Upper lobe of right lung (tissue), 1 donor: Measurements from ENCODE around the gene LEF1. TPM values are rescaled to one million over a fixed set of nuclear protein-coding genes. Genes with fewer than 3 reads are reported as not detected.

Experiments
- ATAC-seq: fragments of 200-7000 bp; cut with Tn5 transposase; one replicate; pipeline ENCODE4 v1.9.1; 2020; ENCODE audit warnings: mild to moderate bottlenecking, moderate library complexity
- DNase-seq: peaks from one replicate; pipeline ENCODE4 v3.0.0-alpha.2; 2020
- H3K27ac ChIP-seq: fragments of 200-600 bp; one replicate; pipeline ENCODE4 v1.8.0; 2022
- H3K27me3 ChIP-seq: fragments of 200-600 bp; one replicate; pipeline ENCODE4 v1.8.0; 2022; ENCODE audit warnings: mild to moderate bottlenecking
- H3K36me3 ChIP-seq: fragments of 200-600 bp; one replicate; pipeline ENCODE4 v1.8.0; 2022
- H3K4me1 ChIP-seq: fragments of 200-600 bp; one replicate; pipeline ENCODE4 v1.8.0; 2022
- H3K4me3 ChIP-seq: fragments of 200-600 bp; one replicate; pipeline ENCODE4 v1.8.0; 2022; ENCODE audit warnings: mild to moderate bottlenecking
- H3K9me3 ChIP-seq: fragments of 200-600 bp; one replicate; pipeline ENCODE4 v1.8.0; 2022
- CTCF ChIP-seq: fragments of 200-600 bp; IDR thresholded peaks from one replicate; pipeline ENCODE4 v1.8.0; 2022; ENCODE audit warnings: antibody characterized with exemption
- intact Hi-C: fragments of 100-400 bp; cut with DNase I; formaldehyde crosslinking; loops from one replicate; pipeline ENCODE4 v1.11.0; 2022
- total RNA-seq: library from RNA; stranded (reverse); fragmentation: NEBNext Ultra II Directional; extraction: Animal tissue kit (Norgen Biotek cat#: 25700); gene quantifications from one replicate; pipeline ENCODE4 v1.2.1, GENCODE V29; 2021
- donor health status: DM: no; HTN: yes; CAD: no; lungs with severe emphysema.

The LEF1 gene
- total RNA-seq, 1 donor from 2014 or later: 9.1 TPM

GRCh38 chr4:108142870-108143269, 25.9 kb downstream of the LEF1 start:
- Histone ChIP-seq H3K4me3 (no peak overlapping the region), H3K36me3 (no peaks in the 10 kb centered on the region), H3K9me3 (no peaks in the 10 kb centered on the region), H3K4me1 (no peaks in the 10 kb centered on the region), H3K27ac (no peak overlapping the region), H3K27me3 (peaks cover 5% of the 10 kb centered on the region)
- intact Hi-C loops: no loop called here
- DNase-seq (no peak), ATAC-seq (no peak)
- no peak for TF ChIP-seq CTCF

- H3K4me1 ChIP-seq: no peaks in the 10 kb centered on the region
- H3K27ac ChIP-seq: no peak overlapping the region
- no peaks in the 10 kb centered on the region for H3K36me3 ChIP-seq
- intact Hi-C loops: no loop called here
- ATAC-seq: no peak
- no peak for DNase-seq
- peaks cover 5% of the 10 kb centered on the region for H3K27me3 ChIP-seq
- no peak overlapping the region for H3K4me3 ChIP-seq
- no peaks in the 10 kb centered on the region for H3K9me3 ChIP-seq
- TF ChIP-seq CTCF: no peak
These were observed 27.4 kb downstream of the LEF1 start for GRCh38 chr4:108141213-108141950.

- DNase-seq (no peak), ATAC-seq (no peak)
- Histone ChIP-seq H3K36me3 (no peaks in the 10 kb centered on the region), H3K27ac (no peak overlapping the region), H3K4me3 (no peak overlapping the region), H3K9me3 (no peaks in the 10 kb centered on the region), H3K27me3 (peaks cover 5% of the 10 kb centered on the region), H3K4me1 (no peaks in the 10 kb centered on the region)
- intact Hi-C loops: no loop called here
- TF ChIP-seq CTCF: no peak
These were observed 28.4 kb downstream of the LEF1 start for GRCh38 chr4:108140328-108140727.

DNA sequence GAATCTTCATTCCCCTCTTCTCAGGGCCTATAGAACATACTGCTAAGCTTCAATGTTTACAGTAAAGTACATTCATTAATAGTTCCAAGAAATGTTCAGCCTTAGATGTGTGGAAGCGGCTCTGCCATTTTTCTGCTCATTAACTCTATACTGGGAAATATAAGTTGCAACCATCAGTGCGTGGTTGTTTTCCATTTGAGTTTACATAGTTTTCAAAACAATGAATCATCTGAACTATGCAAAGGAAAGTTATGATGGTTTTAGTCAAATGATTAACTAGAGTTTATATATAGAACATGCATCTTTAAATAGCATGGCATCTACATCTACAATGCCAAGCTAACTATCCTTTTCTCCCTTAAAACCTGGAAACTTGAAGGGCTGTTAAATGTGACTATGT, 29.6 kb downstream of the LEF1 start:
- DNase-seq (no peak), ATAC-seq (no peak)
- no peak for TF ChIP-seq CTCF
- Histone ChIP-seq H3K27me3 (peaks cover 5% of the 10 kb centered on the region), H3K36me3 (no peaks in the 10 kb centered on the region), H3K4me3 (no peak overlapping the region), H3K9me3 (no peaks in the 10 kb centered on the region), H3K4me1 (no peaks in the 10 kb centered on the region), H3K27ac (no peak overlapping the region)
- intact Hi-C loops: no loop called here

DNA sequence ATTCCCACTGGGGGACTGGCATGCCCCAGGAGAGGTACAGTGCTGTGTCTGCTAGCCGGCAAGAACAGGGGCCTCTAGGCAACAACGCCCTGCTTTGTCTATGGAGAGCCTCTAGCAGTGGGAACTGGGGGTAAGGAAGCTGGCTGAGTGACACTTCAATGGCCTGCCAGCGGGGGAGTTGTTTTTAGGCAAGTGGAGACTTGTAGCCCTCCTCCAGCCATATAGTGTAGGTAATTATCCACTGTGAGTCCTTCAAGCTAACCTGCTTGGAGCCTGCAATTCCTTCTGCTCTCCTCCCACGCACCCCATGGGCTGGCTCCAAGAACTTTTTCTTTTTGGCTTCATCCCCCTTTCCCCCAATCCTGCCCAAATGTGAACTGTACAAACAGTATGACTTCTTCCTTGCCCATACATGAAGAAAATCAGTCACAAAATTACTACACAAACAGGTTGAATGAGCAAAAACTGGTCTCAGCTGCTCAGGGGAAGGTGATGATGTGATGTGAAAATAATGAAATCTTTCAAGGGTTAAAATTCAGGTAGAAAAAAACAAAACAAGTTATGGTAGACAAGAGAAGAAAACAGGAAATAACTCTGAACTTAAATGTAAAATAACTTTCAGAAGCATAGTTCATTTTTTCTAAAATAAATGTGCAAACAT, 33.1 kb downstream of the LEF1 start:
- intact Hi-C loops: no loop called here
- DNase-seq: no peak
- Histone ChIP-seq H3K36me3 (no peaks in the 10 kb centered on the region), H3K9me3 (no peaks in the 10 kb centered on the region), H3K27me3 (no peaks in the 10 kb centered on the region), H3K4me3 (no peak overlapping the region), H3K4me1 (no peaks in the 10 kb centered on the region), H3K27ac (no peak overlapping the region)
- no peak for ATAC-seq
- no peak for TF ChIP-seq CTCF
